Measurements from ENCODE around the gene SHISA2. TPM values are rescaled to one million over a fixed set of nuclear protein-coding genes. Genes with fewer than 3 reads are reported as not detected.

The SHISA2 gene
- total RNA-seq, 2 donors from 2014 or later, result 1.8 TPM; not detected in 1

DNA sequence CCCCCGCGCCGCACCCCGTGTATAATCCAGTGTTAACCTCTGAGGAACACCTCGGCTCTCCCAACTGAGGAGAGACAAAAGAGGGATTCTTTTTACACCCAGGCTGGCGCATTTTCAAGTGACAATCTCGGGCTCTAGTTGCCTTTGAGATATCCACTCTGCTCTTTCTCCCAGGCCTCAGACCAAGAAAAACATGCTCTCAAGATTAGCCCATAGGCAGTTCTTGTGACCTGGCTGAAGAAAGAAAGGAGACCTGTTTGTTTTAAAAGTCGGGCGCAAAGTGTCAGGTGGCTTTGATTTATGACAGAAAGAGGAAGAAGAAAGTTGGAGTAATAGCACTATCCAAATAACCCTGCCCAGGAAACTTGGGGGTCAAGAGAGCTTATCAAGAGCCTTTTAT lies 27.3 kb downstream of the SHISA2 start:
- Histone ChIP-seq H3K27ac (peak overlapping the region in 2 of 4 donors; percentile 19 to 36), H3K4me3 (no peak overlapping the region), H3K27me3 (no peaks in the 10 kb centered on the region), H3K9me3 (no peaks in the 10 kb centered on the region), H3K4me1 (peaks cover 16% of the 10 kb centered on the region), H3K36me3 (replicated peaks in 1 of 2; ENCODE audit: insufficient read depth in 1 of 2, low read depth in 2 of 2) (no peaks in the 10 kb centered on the region)
- intact Hi-C loops (cut with DNase I), result no loop called here
- WGBS, 2 donors, result 44 to 45% methylated on average over 9 of the region's 9 CpGs
- DNase-seq (no peak), ATAC-seq (no peak)
- TF ChIP-seq CTCF (IDR thresholded peaks at IDR 0.05) (no peak), POLR2A (IDR thresholded peaks at IDR 0.05) (no peak)

GRCh38 chr13:26022538-26023292 lies 29.1 kb downstream of the SHISA2 start:
- 37 to 70% methylated on average over 11 to 13 of the region's 13 CpGs for WGBS, 2 donors
- Histone ChIP-seq H3K27ac (peak overlapping the region in 2 of 4 donors; percentile 52 to 60), H3K36me3 (replicated peaks in 1 of 2; ENCODE audit: insufficient read depth in 1 of 2, low read depth in 2 of 2) (no peaks in the 10 kb centered on the region), H3K27me3 (no peaks in the 10 kb centered on the region), H3K4me1 (peaks cover 27% of the 10 kb centered on the region), H3K4me3 (no peak overlapping the region), H3K9me3 (no peaks in the 10 kb centered on the region)
- DNase-seq (peak; percentile 69 to 79 (median 78)), ATAC-seq (peak; percentile 85)
- TF ChIP-seq CTCF (IDR thresholded peaks at IDR 0.05), result no peak
- no peak for TF ChIP-seq POLR2A (IDR thresholded peaks at IDR 0.05)
- intact Hi-C loops (cut with DNase I), result no loop called here

GRCh38 chr13:26021956-26022355 lies 29.9 kb downstream of the SHISA2 start:
- no peak overlapping the region for H3K4me3 ChIP-seq
- DNase-seq, result no peak
- H3K4me1 ChIP-seq, result peaks cover 32% of the 10 kb centered on the region
- H3K27ac ChIP-seq, result peak overlapping the region in 2 of 4 donors; percentile 52 to 60
- no peaks in the 10 kb centered on the region for H3K27me3 ChIP-seq
- no peaks in the 10 kb centered on the region for H3K9me3 ChIP-seq
- ATAC-seq, result no peak
- WGBS, 2 donors, result 67 to 70% methylated on average over 3 of the region's 3 CpGs
- no peaks in the 10 kb centered on the region for H3K36me3 ChIP-seq (replicated peaks in 1 of 2; ENCODE audit: insufficient read depth in 1 of 2, low read depth in 2 of 2)
- TF ChIP-seq POLR2A (IDR thresholded peaks at IDR 0.05) (no peak), CTCF (IDR thresholded peaks at IDR 0.05) (no peak)
- intact Hi-C loops (cut with DNase I), result no loop called here

GRCh38 chr13:26021516-26021915 lies 30.3 kb downstream of the SHISA2 start:
- H3K27me3 ChIP-seq, result no peaks in the 10 kb centered on the region
- DNase-seq, result no peak
- H3K27ac ChIP-seq, result peak overlapping the region in 2 of 4 donors; percentile 52 to 60
- no peak for TF ChIP-seq POLR2A (IDR thresholded peaks at IDR 0.05)
- no peak for TF ChIP-seq CTCF (IDR thresholded peaks at IDR 0.05)
- H3K4me1 ChIP-seq, result peaks cover 32% of the 10 kb centered on the region
- intact Hi-C loops (cut with DNase I), result no loop called here
- ATAC-seq, result no peak
- H3K9me3 ChIP-seq, result no peaks in the 10 kb centered on the region
- H3K36me3 ChIP-seq (replicated peaks in 1 of 2; ENCODE audit: insufficient read depth in 1 of 2, low read depth in 2 of 2), result no peaks in the 10 kb centered on the region
- no peak overlapping the region for H3K4me3 ChIP-seq
- WGBS, 2 donors, result 62 to 66% methylated on average over 2 of the region's 2 CpGs

DNA sequence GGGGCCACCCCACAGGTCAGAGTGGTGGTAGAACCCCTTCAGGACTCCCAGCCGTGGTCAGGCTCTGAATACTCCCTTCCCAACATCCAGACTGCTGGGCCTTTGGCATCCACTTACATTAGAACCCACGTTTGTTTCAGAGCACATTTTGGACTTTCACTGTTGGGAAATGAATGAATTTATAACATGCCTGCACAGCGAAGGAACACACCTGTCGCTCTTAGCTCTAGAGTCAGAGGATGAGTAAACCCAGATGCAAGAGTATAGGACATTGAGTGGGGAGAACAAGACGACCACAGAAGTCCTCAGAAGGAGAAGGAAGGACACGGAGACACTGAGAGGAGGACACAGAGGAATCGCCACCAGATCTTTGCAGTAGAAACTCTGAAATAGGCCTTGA lies 30.9 kb downstream of the SHISA2 start:
- TF ChIP-seq CTCF (IDR thresholded peaks at IDR 0.05) (no peak), POLR2A (IDR thresholded peaks at IDR 0.05) (no peak)
- Histone ChIP-seq H3K36me3 (replicated peaks in 1 of 2; ENCODE audit: insufficient read depth in 1 of 2, low read depth in 2 of 2) (no peaks in the 10 kb centered on the region), H3K27me3 (no peaks in the 10 kb centered on the region), H3K9me3 (no peaks in the 10 kb centered on the region), H3K4me3 (no peak overlapping the region), H3K4me1 (peaks cover 32% of the 10 kb centered on the region), H3K27ac (peak overlapping the region in 1 of 4 donors; percentile 68)
- DNase-seq (no peak), ATAC-seq (no peak)
- WGBS, 2 donors, result 72 to 74% methylated on average over 7 of the region's 7 CpGs
- intact Hi-C loops (cut with DNase I), result no loop called here
